HEK293T (cell line): Measurements from ENCODE around the gene TBC1D22B.

Source experiments
- CTCF ChIA-PET: fragments of 350-600 bp; formaldehyde crosslinking; extraction: SDS; loops from one replicate; lab custom pipeline; 2021; ENCODE audit warnings: antibody characterized with exemption, inconsistent platforms; lab: Yijun Ruan, JAX
- POLR2A ChIA-PET: fragments of 350-600 bp; formaldehyde crosslinking; extraction: SDS; loops from one replicate; lab custom pipeline; 2020; ENCODE audit warnings: antibody characterized with exemption, inconsistent platforms; lab: Yijun Ruan, JAX
- DNase-seq: peaks from one replicate; pipeline ENCODE4 v3.0.0; 2012; ENCODE audit warnings: mixed read lengths; ENCODE audit errors: extremely low spot score
- ARNT ChIP-seq: fragments of 450-650 bp; IDR thresholded peaks from 2 replicates; pipeline ENCODE4 v1.6.1; 2017; ENCODE audit warnings: mild to moderate bottlenecking
- BHLHE40 ChIP-seq: fragments of 450-650 bp; IDR thresholded peaks from 2 replicates; pipeline ENCODE4 v1.6.1; 2016; ENCODE audit warnings: mild to moderate bottlenecking, moderate library complexity, borderline replicate concordance
- CTBP1 ChIP-seq: fragments of 450-650 bp; IDR thresholded peaks from 2 replicates; pipeline ENCODE4 v1.6.1; 2016; ENCODE audit warnings: borderline replicate concordance
- ELF4 ChIP-seq: fragments of 450-650 bp; IDR thresholded peaks from 2 replicates; pipeline ENCODE4 v1.6.1; 2017; ENCODE audit warnings: antibody characterized with exemption
- FOXA1 ChIP-seq: fragments of 450-650 bp; IDR thresholded peaks from 2 replicates; pipeline ENCODE4 v1.6.1; 2016; ENCODE audit warnings: mild to moderate bottlenecking
- FOXK2 ChIP-seq: fragments of 450-650 bp; IDR thresholded peaks from 2 replicates; pipeline ENCODE4 v1.6.1; 2016; ENCODE audit warnings: mild to moderate bottlenecking
- FOXM1 ChIP-seq: fragments of 450-650 bp; IDR thresholded peaks from 2 replicates; pipeline ENCODE4 v1.6.1; 2017; ENCODE audit warnings: mild to moderate bottlenecking, borderline replicate concordance
- HDGF ChIP-seq: fragments of 450-650 bp; IDR thresholded peaks from 2 replicates; pipeline ENCODE4 v1.6.1; 2017; ENCODE audit warnings: antibody characterized with exemption, borderline replicate concordance
- L3MBTL2 ChIP-seq: fragments of 450-650 bp; conservative IDR thresholded peaks from 2 replicates; pipeline ENCODE4 v1.6.1; 2016; ENCODE audit warnings: mild to moderate bottlenecking
- LEF1 ChIP-seq: fragments of 450-650 bp; IDR thresholded peaks from 2 replicates; pipeline ENCODE4 v1.6.1; 2017; ENCODE audit warnings: mild to moderate bottlenecking, borderline replicate concordance
- NFRKB ChIP-seq: fragments of 450-650 bp; IDR thresholded peaks from 2 replicates; pipeline ENCODE4 v1.6.1; 2016; ENCODE audit warnings: mild to moderate bottlenecking, moderate library complexity
- SP1 ChIP-seq: fragments of 450-650 bp; IDR thresholded peaks from 2 replicates; pipeline ENCODE4 v1.6.1; 2017
- SUZ12 ChIP-seq: fragments of 450-650 bp; IDR thresholded peaks from 2 replicates; pipeline ENCODE4 v1.6.1; 2016; ENCODE audit warnings: mild to moderate bottlenecking
- TARDBP ChIP-seq: fragments of 450-650 bp; IDR thresholded peaks from 2 replicates; pipeline ENCODE4 v1.6.1; 2016
- ZNF384 ChIP-seq: fragments of 450-650 bp; IDR thresholded peaks from 2 replicates; pipeline ENCODE4 v1.6.1; 2016
- TF ChIP-seq, protein P1 (sequence below): fragments of 450-650 bp; IDR thresholded peaks from 2 replicates; pipeline ENCODE4 v1.6.1; 2016

The TBC1D22B gene

DNA sequence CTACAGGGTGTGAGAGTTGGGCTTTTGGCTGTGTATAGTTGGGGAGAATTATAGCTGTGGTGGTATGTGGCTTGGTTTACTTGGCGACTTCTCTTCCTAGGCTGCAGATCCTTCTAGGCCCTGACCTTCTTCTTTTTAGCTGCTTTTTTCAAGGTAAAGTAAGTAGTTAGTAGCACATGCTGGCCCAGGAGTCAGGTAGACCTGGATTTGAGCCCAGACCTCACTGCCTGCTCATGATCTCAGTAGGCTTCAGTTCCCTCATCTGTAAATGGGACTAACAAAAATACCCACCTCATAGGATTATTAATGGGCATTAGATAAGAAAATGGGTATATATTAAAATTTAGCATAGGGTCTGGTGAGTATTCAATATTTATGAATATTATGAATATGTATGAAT is 17.8 kb downstream of the TBC1D22B start:
- CTCF ChIA-PET: no interaction called here
- no peak for DNase-seq
- no peak for TF ChIP-seq SUZ12
- TF ChIP-seq NFRKB: no peak
- no peak for TF ChIP-seq CTBP1
- no peak for TF ChIP-seq L3MBTL2
- TF ChIP-seq FOXK2: no peak
- no peak for TF ChIP-seq LEF1
- no peak for TF ChIP-seq ZNF384
- TF ChIP-seq, protein P1, sequence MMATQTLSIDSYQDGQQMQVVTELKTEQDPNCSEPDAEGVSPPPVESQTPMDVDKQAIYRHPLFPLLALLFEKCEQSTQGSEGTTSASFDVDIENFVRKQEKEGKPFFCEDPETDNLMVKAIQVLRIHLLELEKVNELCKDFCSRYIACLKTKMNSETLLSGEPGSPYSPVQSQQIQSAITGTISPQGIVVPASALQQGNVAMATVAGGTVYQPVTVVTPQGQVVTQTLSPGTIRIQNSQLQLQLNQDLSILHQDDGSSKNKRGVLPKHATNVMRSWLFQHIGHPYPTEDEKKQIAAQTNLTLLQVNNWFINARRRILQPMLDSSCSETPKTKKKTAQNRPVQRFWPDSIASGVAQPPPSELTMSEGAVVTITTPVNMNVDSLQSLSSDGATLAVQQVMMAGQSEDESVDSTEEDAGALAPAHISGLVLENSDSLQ: no peak
- no peak for TF ChIP-seq ELF4
- no peak for TF ChIP-seq FOXA1
- no peak for TF ChIP-seq TARDBP
- TF ChIP-seq ARNT: no peak
- TF ChIP-seq FOXM1: no peak
- no peak for TF ChIP-seq SP1
- TF ChIP-seq BHLHE40: no peak
- no peak for TF ChIP-seq HDGF
- POLR2A ChIA-PET: no interaction called here

DNA sequence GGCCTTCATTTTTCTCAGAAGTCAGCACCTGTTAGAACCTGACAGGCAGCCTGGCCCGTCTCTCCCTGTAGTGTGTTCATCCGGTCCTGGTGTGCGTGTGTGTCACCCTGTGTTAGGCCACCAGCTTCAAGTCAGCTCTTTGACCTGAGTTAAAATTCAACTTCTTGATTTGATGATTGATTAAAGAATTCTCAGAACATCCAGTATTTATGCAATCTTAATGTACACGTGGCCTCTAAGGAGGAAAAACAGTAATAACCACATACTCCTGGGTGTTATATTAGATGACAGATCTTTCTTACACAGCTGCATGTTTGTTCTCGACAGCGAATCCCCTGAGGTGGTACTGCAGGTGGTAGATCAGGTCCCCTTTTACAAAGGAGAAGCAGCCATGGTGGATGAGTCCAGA is 19.4 kb downstream of the TBC1D22B start:
- no peak for DNase-seq
- CTCF ChIA-PET: interaction anchor here (0.6 kb wide), 1 partner anchor 27 kb away, joined by 4 read pairs; no protein-coding TSS in a partner anchor
- TF ChIP-seq LEF1: no peak
- TF ChIP-seq ELF4: no peak
- no peak for TF ChIP-seq ZNF384
- TF ChIP-seq SUZ12: no peak
- no peak for TF ChIP-seq BHLHE40
- no peak for TF ChIP-seq NFRKB
- TF ChIP-seq HDGF: no peak
- TF ChIP-seq TARDBP: no peak
- POLR2A ChIA-PET: no interaction called here

DNA sequence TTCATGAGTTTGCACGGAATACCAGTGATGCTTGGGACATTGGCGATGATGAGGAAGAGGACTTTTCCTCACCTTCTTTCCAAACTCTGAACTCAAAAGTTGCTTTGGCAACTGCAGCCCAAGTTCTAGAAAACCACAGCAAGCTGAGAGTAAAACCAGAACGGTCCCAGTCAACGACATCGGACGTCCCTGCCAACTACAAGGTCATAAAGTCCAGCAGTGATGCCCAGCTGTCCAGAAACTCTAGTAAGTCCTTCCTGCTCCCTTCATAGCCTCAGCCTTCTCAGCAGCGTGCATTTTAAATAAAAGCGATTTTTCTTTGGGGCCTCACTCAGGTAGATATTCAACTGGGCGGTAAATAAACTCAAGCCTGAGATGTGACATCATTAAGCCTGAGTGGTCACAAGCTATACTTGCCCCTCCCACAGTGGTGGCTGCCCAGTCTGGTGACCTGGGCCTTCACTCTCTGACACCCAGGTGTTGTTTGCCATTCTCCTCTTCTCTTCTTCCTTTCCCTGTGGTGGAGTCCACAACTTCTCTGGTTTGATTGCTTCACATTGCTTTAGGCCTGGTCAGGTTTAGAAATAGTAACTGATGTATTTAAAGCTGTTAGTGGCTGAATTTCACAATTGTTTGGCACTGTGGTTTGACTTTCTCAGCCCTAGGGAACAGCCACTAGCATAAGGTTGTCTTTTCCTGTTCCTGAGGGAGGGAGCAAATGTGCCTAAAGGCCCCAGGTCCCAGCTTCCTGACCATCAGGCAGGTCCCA is 22.0 kb downstream of the TBC1D22B start:
- CTCF ChIA-PET: no interaction called here
- TF ChIP-seq ZNF384: no peak
- TF ChIP-seq HDGF: no peak
- no peak for TF ChIP-seq SUZ12
- no peak for TF ChIP-seq L3MBTL2
- TF ChIP-seq BHLHE40: no peak
- no peak for TF ChIP-seq LEF1
- no peak for TF ChIP-seq FOXK2
- TF ChIP-seq SP1: no peak
- TF ChIP-seq FOXM1: no peak
- no peak for TF ChIP-seq ARNT
- POLR2A ChIA-PET: interaction anchor here (1.3 kb wide), 1 partner anchor 22 kb away, joined by 5 read pairs; the partner anchor contains the start of genes TBC1D22B and TMEM217
- DNase-seq: no peak

DNA sequence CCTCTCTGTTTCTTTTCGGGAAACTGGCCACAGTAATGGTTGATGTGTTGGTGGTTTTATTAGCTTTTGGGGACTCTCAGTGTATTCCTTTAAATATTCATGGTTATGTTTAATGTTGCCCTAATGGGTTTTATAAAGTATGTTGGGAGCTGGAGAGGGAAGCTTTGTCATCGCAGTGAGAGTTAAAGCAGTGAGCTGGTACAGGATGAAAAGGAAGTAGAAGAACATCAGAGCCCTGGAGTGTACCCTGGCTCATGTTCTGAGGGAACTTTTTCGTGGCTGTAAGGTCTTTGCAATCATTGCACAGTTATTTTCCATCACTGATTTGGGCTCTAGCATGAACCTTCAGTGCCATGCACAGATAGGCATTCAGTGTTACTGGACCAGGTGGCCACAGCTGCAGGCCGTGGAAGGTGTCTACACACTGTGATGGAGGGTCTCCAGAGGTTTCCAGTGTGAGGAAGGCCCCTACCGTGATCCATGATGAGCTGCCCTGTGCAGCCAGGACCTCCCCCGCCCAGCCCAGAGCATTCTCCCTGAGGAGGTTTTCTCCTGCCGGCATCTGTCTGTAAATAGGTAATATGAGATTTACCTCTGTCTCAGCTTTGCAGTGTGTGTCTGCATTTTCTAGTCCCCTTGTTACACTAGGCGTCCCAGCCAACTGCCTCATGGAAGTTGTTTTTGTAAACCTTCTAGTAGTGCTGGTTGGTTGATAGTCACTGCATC is 22.8 kb downstream of the TBC1D22B start:
- DNase-seq: no peak
- CTCF ChIA-PET: no interaction called here
- TF ChIP-seq BHLHE40 (no peak), SP1 (no peak), LEF1 (no peak), NFRKB (no peak)
- POLR2A ChIA-PET: interaction anchor here (0.6 to 1.3 kb wide), 2 partner anchors 20 to 23 kb away, joined by 3 to 5 read pairs; partner anchors contain the start of genes TBC1D22B and TMEM217

DNA sequence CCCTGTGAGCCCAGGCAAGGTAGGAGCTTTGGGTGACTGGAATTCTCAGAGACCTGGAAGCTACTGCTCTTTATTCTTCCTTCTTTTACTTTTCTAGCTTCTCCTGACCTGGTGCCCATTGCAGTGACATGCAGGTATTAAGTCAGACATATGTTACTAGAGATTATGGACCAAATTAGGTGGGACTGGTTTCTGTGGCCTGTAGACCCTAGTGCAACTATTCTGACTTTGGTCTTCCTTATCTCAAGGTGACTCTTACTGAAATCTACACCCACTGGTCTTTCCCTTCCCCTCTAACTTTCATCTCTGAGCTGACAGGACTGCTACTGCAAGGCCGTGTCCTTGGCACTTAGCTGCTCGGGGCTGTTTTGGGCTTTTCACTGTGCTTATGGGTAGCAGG is 24.8 kb downstream of the TBC1D22B start:
- TF ChIP-seq FOXK2: no peak
- no peak for TF ChIP-seq SUZ12
- no peak for TF ChIP-seq ZNF384
- TF ChIP-seq CTBP1: no peak
- no peak for TF ChIP-seq NFRKB
- ChIA-PET CTCF (no interaction called here), POLR2A (no interaction called here)
- DNase-seq: no peak

DNA sequence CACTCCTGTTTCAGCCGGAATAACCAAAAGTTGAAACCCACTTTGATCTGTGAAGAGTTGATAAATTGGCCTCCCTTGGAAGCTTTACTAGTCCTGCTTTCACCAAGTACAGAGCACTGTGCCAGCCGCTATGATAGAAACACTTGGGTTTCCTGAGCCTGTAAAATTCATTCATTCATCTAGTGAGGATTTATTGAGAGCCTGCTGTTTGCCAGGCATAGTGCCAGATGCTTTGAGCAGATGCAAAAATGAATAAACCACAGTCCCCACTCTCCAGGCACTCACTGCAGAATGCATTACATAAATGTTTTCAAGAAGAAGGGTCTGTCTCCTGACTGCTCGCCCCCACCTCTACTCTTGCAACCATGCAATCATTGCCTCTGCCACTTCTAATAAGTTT is 25.7 kb downstream of the TBC1D22B start:
- ChIA-PET POLR2A (no interaction called here), CTCF (no interaction called here)
- no peak for DNase-seq
- TF ChIP-seq ELF4 (no peak), ZNF384 (no peak), L3MBTL2 (no peak), FOXK2 (no peak), FOXM1 (no peak), TARDBP (no peak)

DNA sequence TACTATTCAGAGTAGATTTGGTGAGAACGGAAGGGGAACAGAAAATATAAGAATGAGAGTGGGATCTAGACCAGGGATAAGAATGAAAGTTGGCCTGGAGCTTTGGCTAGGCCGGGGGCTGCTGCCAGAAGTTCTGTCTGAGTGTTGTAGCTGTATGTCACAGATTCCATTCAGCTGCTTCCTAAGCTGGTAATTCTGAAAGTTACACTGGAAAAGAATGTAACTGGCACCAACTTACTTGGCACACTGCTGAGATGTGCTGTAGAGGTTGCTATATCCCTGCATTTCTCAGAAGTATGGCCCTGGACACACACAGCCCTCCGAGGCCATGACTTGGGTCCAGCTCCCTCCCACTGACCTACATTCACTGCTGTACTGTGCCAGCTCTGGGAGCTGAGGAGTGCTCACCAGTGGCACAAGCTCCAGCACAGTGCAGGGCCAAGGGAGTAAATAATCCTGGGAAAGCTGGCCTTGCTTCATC is 26.1 kb downstream of the TBC1D22B start:
- TF ChIP-seq TARDBP: no peak
- TF ChIP-seq HDGF: no peak
- TF ChIP-seq SP1: no peak
- TF ChIP-seq L3MBTL2: no peak
- TF ChIP-seq FOXM1: no peak
- no peak for TF ChIP-seq ZNF384
- no peak for TF ChIP-seq BHLHE40
- TF ChIP-seq LEF1: no peak
- TF ChIP-seq NFRKB: no peak
- TF ChIP-seq CTBP1: no peak
- TF ChIP-seq, protein P1: no peak
- TF ChIP-seq ELF4: no peak
- TF ChIP-seq FOXK2: no peak
- TF ChIP-seq ARNT: no peak
- TF ChIP-seq FOXA1: no peak
- TF ChIP-seq SUZ12: no peak
- DNase-seq: no peak
- ChIA-PET POLR2A (no interaction called here), CTCF (no interaction called here)
